ENCODE measurements around the gene CLEC9A. TPM values are rescaled to one million over a fixed set of nuclear protein-coding genes. Genes with fewer than 3 reads are reported as not detected.

The CLEC9A gene
- total RNA-seq, 1 experiment from 2014 or later = not detected

GRCh38 chr12:10095971-10096370 lies 65.5 kb downstream of the CLEC9A start:
- no peak for DNase-seq
- Histone ChIP-seq H3K4me1 (no peaks in the 10 kb centered on the region), H3K27me3 (replicated peaks; ENCODE audit: control insufficient read depth, insufficient read depth, low read length) (no peaks in the 10 kb centered on the region), H3K9me3 (no peaks in the 10 kb centered on the region), H3K36me3 (ENCODE audit: control insufficient read depth, insufficient read depth, low read length) (no peaks in the 10 kb centered on the region), H3K4me3 (ENCODE audit: low read depth, low read length) (no peak overlapping the region)
- no TSS peak for BruUV-seq (replicated peaks)
- Mint-ChIP-seq H3K9me3 (ENCODE audit: unreplicated experiment) (no peaks in the 10 kb centered on the region), H3K27me3 (ENCODE audit: insufficient read depth, unreplicated experiment) (peaks cover 5% of the 10 kb centered on the region), H3K4me1 (ENCODE audit: low read depth, unreplicated experiment) (no peaks in the 10 kb centered on the region), H3K36me3 (ENCODE audit: insufficient read depth, unreplicated experiment) (no peaks in the 10 kb centered on the region), H3K27ac (ENCODE audit: unreplicated experiment) (no peak overlapping the region), H3K4me3 (ENCODE audit: unreplicated experiment) (no peak overlapping the region)
- ChIA-PET CTCF (no interaction called here), POLR2A (no interaction called here)
- intact Hi-C loops (cut with micrococcal nuclease; ENCODE audit: unreplicated experiment) = no loop called here
- TF ChIP-seq, protein P1, sequence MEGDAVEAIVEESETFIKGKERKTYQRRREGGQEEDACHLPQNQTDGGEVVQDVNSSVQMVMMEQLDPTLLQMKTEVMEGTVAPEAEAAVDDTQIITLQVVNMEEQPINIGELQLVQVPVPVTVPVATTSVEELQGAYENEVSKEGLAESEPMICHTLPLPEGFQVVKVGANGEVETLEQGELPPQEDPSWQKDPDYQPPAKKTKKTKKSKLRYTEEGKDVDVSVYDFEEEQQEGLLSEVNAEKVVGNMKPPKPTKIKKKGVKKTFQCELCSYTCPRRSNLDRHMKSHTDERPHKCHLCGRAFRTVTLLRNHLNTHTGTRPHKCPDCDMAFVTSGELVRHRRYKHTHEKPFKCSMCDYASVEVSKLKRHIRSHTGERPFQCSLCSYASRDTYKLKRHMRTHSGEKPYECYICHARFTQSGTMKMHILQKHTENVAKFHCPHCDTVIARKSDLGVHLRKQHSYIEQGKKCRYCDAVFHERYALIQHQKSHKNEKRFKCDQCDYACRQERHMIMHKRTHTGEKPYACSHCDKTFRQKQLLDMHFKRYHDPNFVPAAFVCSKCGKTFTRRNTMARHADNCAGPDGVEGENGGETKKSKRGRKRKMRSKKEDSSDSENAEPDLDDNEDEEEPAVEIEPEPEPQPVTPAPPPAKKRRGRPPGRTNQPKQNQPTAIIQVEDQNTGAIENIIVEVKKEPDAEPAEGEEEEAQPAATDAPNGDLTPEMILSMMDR (IDR thresholded peaks at IDR 0.05; ENCODE audit: insufficient read depth in 1 of 2, low read depth in 1 of 2, low read length in 1 of 2, severe bottlenecking in 1 of 2, unreplicated experiment in 1 of 2) = no peak

- POLR2A ChIA-PET = no interaction called here
Observed at GRCh38 chr12:10097521-10097920, 67.0 kb downstream of the CLEC9A start.

GRCh38 chr12:10098791-10099190 lies 68.3 kb downstream of the CLEC9A start, which contains the start of gene CLEC1A:
CLEC1A (minus strand) TSS chr12:10098985; CDS start chr12:10098922, 63 bp downstream.
- no peaks in the 10 kb centered on the region for H3K27me3 ChIP-seq (replicated peaks; ENCODE audit: control insufficient read depth, insufficient read depth, low read length)
- no peaks in the 10 kb centered on the region for H3K4me1 ChIP-seq
- H3K4me1 Mint-ChIP-seq (ENCODE audit: low read depth, unreplicated experiment) = no peaks in the 10 kb centered on the region
- H3K27me3 Mint-ChIP-seq (ENCODE audit: insufficient read depth, unreplicated experiment) = peaks cover 4% of the 10 kb centered on the region
- no peak within 1 kb of the TSS for H3K27ac Mint-ChIP-seq (ENCODE audit: unreplicated experiment)
- H3K36me3 Mint-ChIP-seq (ENCODE audit: insufficient read depth, unreplicated experiment) = no peaks in the 10 kb centered on the region
- H3K4me3 Mint-ChIP-seq (ENCODE audit: unreplicated experiment) = no peak within 1 kb of the TSS
- no peaks in the 10 kb centered on the region for H3K9me3 ChIP-seq
- no peaks in the 10 kb centered on the region for H3K36me3 ChIP-seq (ENCODE audit: control insufficient read depth, insufficient read depth, low read length)
- DNase-seq = peak in 1 of 2 experiments; percentile 45
- BruUV-seq (replicated peaks) = no TSS peak
- ChIA-PET CTCF (no interaction called here), POLR2A (no interaction called here)
- intact Hi-C loops (cut with micrococcal nuclease; ENCODE audit: unreplicated experiment) = no loop called here
- H3K4me3 ChIP-seq (ENCODE audit: low read depth, low read length) = no peak within 1 kb of the TSS
- TF ChIP-seq, protein P1 (IDR thresholded peaks at IDR 0.05; ENCODE audit: insufficient read depth in 1 of 2, low read depth in 1 of 2, low read length in 1 of 2, severe bottlenecking in 1 of 2, unreplicated experiment in 1 of 2) = no peak
- peaks cover 7% of the 10 kb centered on the region for H3K9me3 Mint-ChIP-seq (ENCODE audit: unreplicated experiment)

More at GRCh38 chr12:10097521-10097920, 67.0 kb downstream of the CLEC9A start:
- intact Hi-C loops (cut with micrococcal nuclease; ENCODE audit: unreplicated experiment) = no loop called here
- Mint-ChIP-seq H3K9me3 (ENCODE audit: unreplicated experiment) (no peaks in the 10 kb centered on the region), H3K4me1 (ENCODE audit: low read depth, unreplicated experiment) (no peaks in the 10 kb centered on the region), H3K4me3 (ENCODE audit: unreplicated experiment) (no peak overlapping the region), H3K36me3 (ENCODE audit: insufficient read depth, unreplicated experiment) (no peaks in the 10 kb centered on the region), H3K27me3 (ENCODE audit: insufficient read depth, unreplicated experiment) (peaks cover 3% of the 10 kb centered on the region), H3K27ac (ENCODE audit: unreplicated experiment) (no peak overlapping the region)
- TF ChIP-seq, protein P1 (IDR thresholded peaks at IDR 0.05; ENCODE audit: insufficient read depth in 1 of 2, low read depth in 1 of 2, low read length in 1 of 2, severe bottlenecking in 1 of 2, unreplicated experiment in 1 of 2) = no peak
- no peaks in the 10 kb centered on the region for H3K36me3 ChIP-seq (ENCODE audit: control insufficient read depth, insufficient read depth, low read length)
- no TSS peak for BruUV-seq (replicated peaks)
- CTCF ChIA-PET = interaction anchor here (1.1 kb wide), 1 partner anchor 87 kb away, joined by 3 read pairs; the partner anchor contains the start of gene CLEC12B
- no peaks in the 10 kb centered on the region for H3K9me3 ChIP-seq
- H3K4me1 ChIP-seq = no peaks in the 10 kb centered on the region
- H3K27me3 ChIP-seq (replicated peaks; ENCODE audit: control insufficient read depth, insufficient read depth, low read length) = no peaks in the 10 kb centered on the region
- H3K4me3 ChIP-seq (ENCODE audit: low read depth, low read length) = no peak overlapping the region
- DNase-seq = no peak

Data from Caco-2 (cell line).